Choroid plexus epithelial cell (primary cell): Measurements from ENCODE around the gene ZNF682.
"Not testable (repeated sequence)": the region's sequence is repeated elsewhere in the genome, so short reads cannot be mapped to it uniquely, and the experiment has no call there.

Source experiments
- DNase-seq: peaks from one replicate; pipeline ENCODE4 v3.0.0-alpha.2; 2010; ENCODE audit warnings: low read depth
- H3K4me3 ChIP-seq: 2 replicates; pipeline ENCODE4 v1.5.1; 2011; ENCODE audit warnings: low read depth, mild to moderate bottlenecking, control low read depth, low read length, moderate library complexity
- TF ChIP-seq, protein P1 (sequence below): conservative IDR thresholded peaks from 2 replicates; pipeline ENCODE4 v1.5.1; 2011; ENCODE audit warnings: low read depth, mild to moderate bottlenecking, control low read depth, inconsistent platforms, low read length, moderate library complexity

The ZNF682 gene

DNA sequence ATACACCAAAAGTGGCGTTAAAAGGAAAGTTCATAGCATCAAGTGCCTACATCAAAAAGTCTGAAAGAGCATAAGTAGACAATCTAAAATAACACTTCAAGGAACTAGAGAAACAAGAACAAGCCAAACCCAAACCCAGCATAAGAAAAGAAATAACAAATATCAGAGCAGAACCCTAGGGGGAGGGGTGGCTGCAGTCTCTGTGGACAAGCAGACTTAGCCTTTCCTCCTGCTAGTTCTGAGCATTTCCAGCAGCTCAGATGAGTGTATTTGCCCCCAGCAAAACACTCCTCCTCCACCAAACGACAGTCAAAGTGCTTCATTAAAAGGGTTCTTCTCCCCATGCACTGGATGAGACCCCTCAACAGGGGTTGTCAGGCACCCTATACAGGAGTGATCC, 31.4 kb upstream of the ZNF682 start:
- TF ChIP-seq, protein P1, sequence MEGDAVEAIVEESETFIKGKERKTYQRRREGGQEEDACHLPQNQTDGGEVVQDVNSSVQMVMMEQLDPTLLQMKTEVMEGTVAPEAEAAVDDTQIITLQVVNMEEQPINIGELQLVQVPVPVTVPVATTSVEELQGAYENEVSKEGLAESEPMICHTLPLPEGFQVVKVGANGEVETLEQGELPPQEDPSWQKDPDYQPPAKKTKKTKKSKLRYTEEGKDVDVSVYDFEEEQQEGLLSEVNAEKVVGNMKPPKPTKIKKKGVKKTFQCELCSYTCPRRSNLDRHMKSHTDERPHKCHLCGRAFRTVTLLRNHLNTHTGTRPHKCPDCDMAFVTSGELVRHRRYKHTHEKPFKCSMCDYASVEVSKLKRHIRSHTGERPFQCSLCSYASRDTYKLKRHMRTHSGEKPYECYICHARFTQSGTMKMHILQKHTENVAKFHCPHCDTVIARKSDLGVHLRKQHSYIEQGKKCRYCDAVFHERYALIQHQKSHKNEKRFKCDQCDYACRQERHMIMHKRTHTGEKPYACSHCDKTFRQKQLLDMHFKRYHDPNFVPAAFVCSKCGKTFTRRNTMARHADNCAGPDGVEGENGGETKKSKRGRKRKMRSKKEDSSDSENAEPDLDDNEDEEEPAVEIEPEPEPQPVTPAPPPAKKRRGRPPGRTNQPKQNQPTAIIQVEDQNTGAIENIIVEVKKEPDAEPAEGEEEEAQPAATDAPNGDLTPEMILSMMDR, result no peak
- no peak overlapping the region for H3K4me3 ChIP-seq
- DNase-seq, result no peak

DNA sequence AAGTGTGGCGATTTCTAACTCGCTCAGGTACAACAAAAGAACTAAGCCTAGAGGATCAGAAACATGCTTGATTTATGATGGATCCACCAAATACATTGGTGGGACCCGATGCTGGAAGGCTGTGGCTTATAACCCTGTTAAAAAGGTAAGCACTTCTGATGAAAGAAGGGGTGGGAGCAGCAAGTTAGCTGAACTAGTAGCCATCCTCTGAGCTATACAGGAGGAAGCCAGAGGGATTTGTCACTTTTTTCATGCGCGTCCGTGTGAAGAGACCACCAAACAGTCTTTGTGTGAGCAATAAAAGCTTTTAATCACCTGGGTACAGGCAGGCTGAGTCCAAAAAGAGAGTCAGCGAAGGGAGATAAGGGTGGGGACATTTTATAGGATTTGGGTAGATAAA, 29.3 kb upstream of the ZNF682 start:
- not testable (repeated sequence) for H3K4me3 ChIP-seq, DNase-seq

GRCh38 chr19:20067943-20068342, 28.6 kb upstream of the ZNF682 start:
- TF ChIP-seq, protein P1, result no peak
- H3K4me3 ChIP-seq, result no peak overlapping the region
- no peak for DNase-seq

GRCh38 chr19:20066861-20067260, 27.6 kb upstream of the ZNF682 start:
- H3K4me3 ChIP-seq, result no peak overlapping the region
- DNase-seq, result no peak
- TF ChIP-seq, protein P1, result no peak

GRCh38 chr19:20060282-20060681, 21.0 kb upstream of the ZNF682 start:
- TF ChIP-seq, protein P1, result no peak
- DNase-seq, result no peak
- H3K4me3 ChIP-seq, result no peak overlapping the region

- not testable (repeated sequence) for H3K4me3 ChIP-seq, DNase-seq
Measured at GRCh38 chr19:20058738-20059137, 19.4 kb upstream of the ZNF682 start.

DNA sequence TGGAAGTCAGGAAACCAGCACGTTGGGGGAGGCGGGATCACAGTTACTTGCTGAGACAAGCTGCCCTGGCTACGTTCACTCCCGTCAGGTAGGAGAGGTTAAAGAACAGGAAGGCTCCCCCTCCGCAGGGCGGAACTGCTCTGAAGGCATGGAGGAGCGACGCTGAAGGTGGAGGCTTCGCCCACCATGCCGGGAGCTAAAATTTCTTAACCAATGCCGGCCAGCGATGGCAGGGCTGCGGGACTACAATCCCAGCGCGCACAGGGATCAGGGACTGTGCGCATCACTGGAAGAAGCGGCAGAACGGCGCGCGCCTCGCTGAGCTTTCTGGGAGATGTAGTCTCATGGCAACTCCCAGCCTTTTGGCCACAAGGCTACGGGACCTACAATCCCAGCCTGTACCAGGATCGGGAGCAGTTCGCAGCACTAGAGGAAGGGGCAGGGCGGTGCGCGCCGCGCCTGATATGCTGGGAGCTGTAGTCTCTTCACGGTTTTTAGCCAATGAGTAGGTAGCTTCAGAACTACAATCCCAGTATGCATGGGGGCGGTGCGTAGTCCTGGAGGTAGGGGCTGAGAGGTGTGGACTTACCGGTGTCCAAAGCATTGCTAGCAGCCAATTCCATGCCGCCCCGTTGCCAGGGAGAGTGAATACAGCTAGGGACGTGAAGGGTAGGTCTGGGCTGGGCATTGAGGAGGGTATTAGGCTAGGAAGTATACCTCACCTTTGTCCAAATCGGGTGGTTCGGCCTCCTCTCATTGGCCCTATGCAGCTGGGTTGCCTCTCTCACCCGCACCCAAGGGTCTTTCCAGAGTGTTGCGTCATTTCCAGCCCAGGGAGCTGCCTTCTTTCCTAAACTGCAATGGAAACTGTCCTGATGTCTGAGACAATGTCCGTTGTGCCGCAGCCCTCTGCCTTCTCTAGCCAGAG, 12.8 kb upstream of the ZNF682 start:
- TF ChIP-seq, protein P1, result no peak
- peak overlapping the region; percentile 97 for H3K4me3 ChIP-seq
- peak; percentile 100 for DNase-seq

GRCh38 chr19:20045742-20046141, 6.4 kb upstream of the ZNF682 start:
- DNase-seq, result not testable (repeated sequence)

More at GRCh38 chr19:20045742-20046141, 6.4 kb upstream of the ZNF682 start:
- H3K4me3 ChIP-seq, result not testable (repeated sequence)
